Upper lobe of right lung (tissue), 1 donor: ENCODE data around the gene SLC16A4. TPM values are rescaled to one million over a fixed set of nuclear protein-coding genes. Genes with fewer than 3 reads are reported as not detected.
A peak's percentile ranks its signal among the peaks of the same experiment; 100 is the strongest.

Experiments used
- ATAC-seq: fragments of 200-7000 bp; cut with Tn5 transposase; one replicate; pipeline ENCODE4 v1.9.1; 2020; ENCODE audit warnings: mild to moderate bottlenecking, moderate library complexity
- DNase-seq: peaks from one replicate; pipeline ENCODE4 v3.0.0-alpha.2; 2020
- H3K27ac ChIP-seq: fragments of 200-600 bp; one replicate; pipeline ENCODE4 v1.8.0; 2022
- H3K27me3 ChIP-seq: fragments of 200-600 bp; one replicate; pipeline ENCODE4 v1.8.0; 2022; ENCODE audit warnings: mild to moderate bottlenecking
- H3K36me3 ChIP-seq: fragments of 200-600 bp; one replicate; pipeline ENCODE4 v1.8.0; 2022
- H3K4me1 ChIP-seq: fragments of 200-600 bp; one replicate; pipeline ENCODE4 v1.8.0; 2022
- H3K4me3 ChIP-seq: fragments of 200-600 bp; one replicate; pipeline ENCODE4 v1.8.0; 2022; ENCODE audit warnings: mild to moderate bottlenecking
- H3K9me3 ChIP-seq: fragments of 200-600 bp; one replicate; pipeline ENCODE4 v1.8.0; 2022
- CTCF ChIP-seq: fragments of 200-600 bp; IDR thresholded peaks from one replicate; pipeline ENCODE4 v1.8.0; 2022; ENCODE audit warnings: antibody characterized with exemption
- intact Hi-C: fragments of 100-400 bp; cut with DNase I; formaldehyde crosslinking; loops from one replicate; pipeline ENCODE4 v1.11.0; 2022
- total RNA-seq: library from RNA; stranded (reverse); fragmentation: NEBNext Ultra II Directional; extraction: Animal tissue kit (Norgen Biotek cat#: 25700); gene quantifications from one replicate; pipeline ENCODE4 v1.2.1, GENCODE V29; 2021
- donor health status: DM: no; HTN: yes; CAD: no; lungs with severe emphysema.

Gene SLC16A4
- total RNA-seq, 1 donor from 2014 or later = 15.9 TPM

GRCh38 chr1:110338309-110338885 is 52.4 kb downstream of the SLC16A4 start:
- Histone ChIP-seq H3K9me3 (no peaks in the 10 kb centered on the region), H3K27ac (peak overlapping the region; percentile 97), H3K4me1 (peaks cover 43% of the 10 kb centered on the region), H3K27me3 (no peaks in the 10 kb centered on the region), H3K36me3 (peaks cover 28% of the 10 kb centered on the region), H3K4me3 (peak overlapping the region; percentile 94)
- ATAC-seq = peak; percentile 86
- peak; percentile 97 for DNase-seq
- peak; percentile 58 for TF ChIP-seq CTCF
- intact Hi-C loops = no loop called here

- H3K27me3 ChIP-seq = no peaks in the 10 kb centered on the region
- DNase-seq = peak; percentile 79
- peak; percentile 1 for ATAC-seq
Measured at GRCh38 chr1:110337704-110338308, 53.0 kb downstream of the SLC16A4 start.

GRCh38 chr1:110336300-110337039 is 54.4 kb downstream of the SLC16A4 start:
- Histone ChIP-seq H3K27ac (no peak overlapping the region), H3K36me3 (peaks cover 10% of the 10 kb centered on the region), H3K4me1 (peaks cover 25% of the 10 kb centered on the region), H3K4me3 (no peak overlapping the region), H3K27me3 (no peaks in the 10 kb centered on the region), H3K9me3 (no peaks in the 10 kb centered on the region)
- DNase-seq = no peak
- no peak for TF ChIP-seq CTCF
- no peak for ATAC-seq
- intact Hi-C loops = no loop called here

More at GRCh38 chr1:110337704-110338308, 53.0 kb downstream of the SLC16A4 start:
- H3K27ac ChIP-seq = peak overlapping the region; percentile 97
- H3K36me3 ChIP-seq = peaks cover 23% of the 10 kb centered on the region
- intact Hi-C loops = no loop called here
- TF ChIP-seq CTCF = no peak
- H3K4me1 ChIP-seq = peaks cover 39% of the 10 kb centered on the region
- H3K9me3 ChIP-seq = no peaks in the 10 kb centered on the region
- H3K4me3 ChIP-seq = peak overlapping the region; percentile 94

GRCh38 chr1:110335265-110335664 is 55.6 kb downstream of the SLC16A4 start:
- intact Hi-C loops = no loop called here
- no peaks in the 10 kb centered on the region for H3K27me3 ChIP-seq
- H3K27ac ChIP-seq = no peak overlapping the region

GRCh38 chr1:110328700-110329099 is 62.1 kb downstream of the SLC16A4 start:
- H3K4me3 ChIP-seq = no peak overlapping the region
- H3K36me3 ChIP-seq = no peaks in the 10 kb centered on the region
- H3K9me3 ChIP-seq = no peaks in the 10 kb centered on the region
- H3K4me1 ChIP-seq = no peaks in the 10 kb centered on the region
- DNase-seq (no peak), ATAC-seq (no peak)
- intact Hi-C loops = no loop called here
- no peaks in the 10 kb centered on the region for H3K27me3 ChIP-seq
- no peak for TF ChIP-seq CTCF
- H3K27ac ChIP-seq = no peak overlapping the region

More at GRCh38 chr1:110335265-110335664, 55.6 kb downstream of the SLC16A4 start:
- no peak for DNase-seq
- peaks cover 13% of the 10 kb centered on the region for H3K4me1 ChIP-seq
- H3K4me3 ChIP-seq = no peak overlapping the region
- ATAC-seq = no peak
- H3K9me3 ChIP-seq = no peaks in the 10 kb centered on the region
- no peaks in the 10 kb centered on the region for H3K36me3 ChIP-seq
- no peak for TF ChIP-seq CTCF
